K562 (cell line): Measurements from ENCODE around the gene CITED2. TPM values are rescaled to one million over a fixed set of nuclear protein-coding genes. Genes with fewer than 3 reads are reported as not detected.
A peak's percentile ranks its signal among the peaks of the same experiment; 100 is the strongest.

Experiments
- ATAC-seq: fragments of 200-7000 bp; cut with Tn5 transposase; 3 replicates; pipeline ENCODE4 v1.9.1; 2020; ENCODE audit warnings: moderate library complexity
- BruUV-seq: library from RNA; stranded (reverse); fragments of 400-500 nt; replicated peaks from 2 replicates; lab custom pipeline; 2021; lab: Mats Ljungman, UMichigan
- CTCF ChIA-PET: fragments of 300-600 bp; formaldehyde crosslinking; extraction: SDS; loops from one replicate; lab custom pipeline; 2021; ENCODE audit warnings: low intra/inter-chr PET ratio; lab: Yijun Ruan, JAX
- POLR2A ChIA-PET: fragments of 300-600, 350-650 bp; sonication (Branson Sonifier 250); formaldehyde crosslinking; extraction: SDS; loops from one replicate; lab custom pipeline; 2021; ENCODE audit warnings: antibody characterized with exemption, inconsistent platforms; lab: Yijun Ruan, JAX
- DNase-seq, 4 experiments: peaks; one replicate each; pipeline versions ENCODE4 v3.0.0 to v3.0.0-alpha.2; 2011 to 2018; ENCODE audit warnings: low spot score in 3 of 4, mixed read lengths in 3 of 4; ENCODE audit errors: extremely low read depth in 1 of 4
- FAIRE-seq: peaks from 2 replicates; lab custom pipeline; 2011; peaks lifted over from hg19 to GRCh38; lab: Jason Lieb, UNC
- H2AFZ ChIP-seq: 2 replicates; pipeline ENCODE4 v1.6.0; 2011; ENCODE audit warnings: low read depth, low read length, control low read depth, inconsistent platforms
- H3K27ac ChIP-seq: fragments of 200-600 bp; 3 replicates; pipeline ENCODE4 v1.8.0; 2011; ENCODE audit warnings: low read depth, mild to moderate bottlenecking, control low read depth, inconsistent platforms, low read length, moderate library complexity, mixed read lengths; ENCODE audit errors: extremely low read depth
- H3K27me3 ChIP-seq, 2 experiments: fragments of 300-600 bp in 1 of 2; 2 replicates in 1 of 2; 3 replicates in 1 of 2; pipeline versions ENCODE4 v1.6.0 to v1.8.0; 2011; ENCODE audit warnings: inconsistent platforms in 2 of 2, low read length in 2 of 2, mild to moderate bottlenecking in 1 of 2, mixed read lengths in 1 of 2, moderate library complexity in 1 of 2; ENCODE audit not compliant: control insufficient read depth in 2 of 2, insufficient read depth in 2 of 2
- H3K36me3 ChIP-seq: fragments of 300-600 bp; 3 replicates; pipeline ENCODE4 v1.8.0; 2011; ENCODE audit warnings: mild to moderate bottlenecking, low read length, inconsistent platforms; ENCODE audit not compliant: control insufficient read depth, insufficient read depth
- H3K4me1 ChIP-seq, 2 experiments: fragments of 200-600 bp in 1 of 2; replicated peaks in 1 of 2; 2 replicates in 1 of 2; 3 replicates in 1 of 2; pipeline versions ENCODE4 v1.5.1 to v1.8.0; 2011; ENCODE audit warnings: inconsistent platforms in 2 of 2, low read length in 2 of 2, mild to moderate bottlenecking in 1 of 2, mixed read lengths in 1 of 2, moderate library complexity in 1 of 2; ENCODE audit not compliant: control insufficient read depth in 2 of 2, insufficient read depth in 2 of 2
- H3K4me2 ChIP-seq: 2 replicates; pipeline ENCODE4 v1.6.1; 2011; ENCODE audit warnings: low read length, control low read depth, inconsistent platforms, mixed read lengths; ENCODE audit not compliant: insufficient read depth
- H3K4me3 ChIP-seq: fragments of 200-600 bp; sonication (generic), shearing (Covaris generic); 2 replicates; pipeline ENCODE4 v1.5.1; 2016; ENCODE audit warnings: control low read depth, inconsistent platforms
- H3K79me2 ChIP-seq: fragments of 200-600 bp; 3 replicates; pipeline ENCODE4 v1.8.0; 2011; ENCODE audit warnings: low read length, inconsistent platforms; ENCODE audit not compliant: control insufficient read depth, insufficient read depth
- H3K9ac ChIP-seq, 2 experiments: 2 replicates each; pipeline versions ENCODE4 v1.6.0 to v1.6.1; 2011; ENCODE audit warnings: low read depth in 2 of 2, low read length in 2 of 2, control low read depth in 1 of 2, inconsistent platforms in 1 of 2, mild to moderate bottlenecking in 1 of 2, mixed read lengths in 1 of 2; ENCODE audit not compliant: insufficient read depth in 1 of 2
- H3K9me1 ChIP-seq: one replicate; pipeline ENCODE4 v1.6.0; 2011; ENCODE audit warnings: inconsistent platforms, mild to moderate bottlenecking, low read length, moderate library complexity; ENCODE audit not compliant: control insufficient read depth, insufficient read depth
- H3K9me3 ChIP-seq: replicated peaks from 2 replicates; pipeline ENCODE4 v1.5.1; 2011; ENCODE audit warnings: low read depth, low read length, inconsistent platforms; ENCODE audit not compliant: control insufficient read depth, insufficient read depth
- H4K20me1 ChIP-seq: replicated peaks from 2 replicates; pipeline ENCODE4 v1.6.1; 2011; ENCODE audit warnings: low read length, inconsistent platforms, mixed read lengths; ENCODE audit not compliant: control insufficient read depth, insufficient read depth
- BRD4 ChIP-seq: fragments of 200-600 bp; sonication (generic); IDR thresholded peaks from 2 replicates; pipeline ENCODE4 v1.6.1; 2017; ENCODE audit warnings: inconsistent platforms
- KDM5B ChIP-seq: fragments of 200-600 bp; sonication (generic); IDR thresholded peaks from 2 replicates; pipeline ENCODE4 v1.6.1; 2012; ENCODE audit warnings: low read depth, mild to moderate bottlenecking, moderate library complexity, low read length, control low read depth, inconsistent platforms; ENCODE audit not compliant: insufficient replicate concordance
- MCM2 ChIP-seq: fragments of 450-650 bp; IDR thresholded peaks from 2 replicates; pipeline ENCODE4 v1.6.1; 2017; ENCODE audit warnings: low read depth, mild to moderate bottlenecking
- MYNN ChIP-seq, 2 experiments: sonication (generic); formaldehyde crosslinking in 1 of 2; IDR thresholded peaks; 2 replicates each; pipeline versions ENCODE4 v1.5.0 to v1.6.1; 2016 to 2020; ENCODE audit warnings: antibody characterized with exemption in 1 of 2, missing genetic modification reagents in 1 of 2
- NCOA6 ChIP-seq: fragments of 450-650 bp; IDR thresholded peaks from 2 replicates; pipeline ENCODE4 v1.6.1; 2017; ENCODE audit warnings: mild to moderate bottlenecking
- OTX1 ChIP-seq: fragments of 450-650 bp; formaldehyde crosslinking; IDR thresholded peaks from 2 replicates; pipeline ENCODE4 v1.4.0; 2022; ENCODE audit warnings: mild to moderate bottlenecking
- RAD21 ChIP-seq, 2 experiments: fragments of 250-450 bp in 1 of 2; fragments of 450-650 bp in 1 of 2; sonication (Bioruptor Pico) in 1 of 2; formaldehyde crosslinking in 1 of 2; IDR thresholded peaks in 1 of 2; conservative IDR thresholded peaks in 1 of 2; 2 replicates each; pipeline versions ENCODE4 v1.4.0 to v1.8.0; 2020 to 2022; ENCODE audit warnings: mild to moderate bottlenecking in 2 of 2, moderate library complexity in 1 of 2
- SRSF1 ChIP-seq: fragments of 200-400 bp; formaldehyde crosslinking; IDR thresholded peaks from 2 replicates; pipeline ENCODE4 v1.6.1; 2017; ENCODE audit warnings: mild to moderate bottlenecking, low read depth, low read length, moderate library complexity
- WGBS: fragments of 100-300 bp; shearing (Covaris generic); methylation state at CpG from one replicate; pipeline ENCODE4 v1.1.6; 2016; ENCODE audit warnings: low coverage, mixed read lengths; ENCODE audit not compliant: insufficient coverage; ENCODE audit errors: missing lambda C conversion rate; 5-methylcytosine and 5-hydroxymethylcytosine counted together
- in situ Hi-C: fragments of 300-500 bp; cut with MboI; formaldehyde crosslinking; loops from 4 replicates; pipeline ENCODE4 v1.15.0; 2018; ENCODE audit warnings: inconsistent platforms, mixed read lengths
- intact Hi-C: fragments of 100-400 bp; cut with micrococcal nuclease; formaldehyde crosslinking; loops from 2 replicates; pipeline ENCODE4 v1.14.2; 2022
- polyA plus RNA-seq, 8 experiments: library from polyadenylated mRNA; depleted of rRNA in 4 of 8; stranded (reverse) in 5 of 8; unstranded in 3 of 8; fragments of >200 nt; fragmentation: Nextera tagmentation in 2 of 8; fragmentation: Illumina TruSeq in 1 of 8; extraction: Ambion mirVana in 2 of 8; extraction: Trizol in 1 of 8; gene quantifications; 2 replicates each; pipeline versions ENCODE4 v1.2.1 to v1.2.3, GENCODE V29; 2011 to 2014; ENCODE audit warnings: inconsistent platforms in 1 of 8, missing spikeins in 1 of 8
- total RNA-seq, 7 experiments: library from RNA; depleted of rRNA in 6 of 7; stranded (reverse); fragments of >200 nt in 6 of 7; fragmentation: Illumina TruSeq in 2 of 7; extraction: Trizol in 2 of 7; gene quantifications; 2 replicates each; pipeline versions ENCODE4 v1.2.1 to v1.2.3, GENCODE V29; 2011 to 2021; ENCODE audit warnings: low replicate concordance in 1 of 7
- TF ChIP-seq, protein P1 (sequence below): fragments of 200-800 bp; sonication (Bioruptor generic); IDR thresholded peaks from 2 replicates; pipeline ENCODE4 v1.6.1; 2017; ENCODE audit warnings: missing genetic modification characterization, missing compliant biosample characterization
- TF ChIP-seq, protein P2 (sequence below), 2 experiments: fragments of 450-650 bp; formaldehyde crosslinking in 1 of 2; IDR thresholded peaks; 2 replicates each; pipeline versions ENCODE4 v1.4.0 to v1.6.1; 2014 to 2020; ENCODE audit warnings: mild to moderate bottlenecking in 2 of 2, borderline replicate concordance in 1 of 2, low read depth in 1 of 2

The CITED2 gene
- total and polyA plus RNA-seq, 9 of the 15 experiments (the other 6 are each of a cell fraction or from before 2014, with no cell fraction given): 0.21 to 86.1 (median 17.5) TPM

DNA sequence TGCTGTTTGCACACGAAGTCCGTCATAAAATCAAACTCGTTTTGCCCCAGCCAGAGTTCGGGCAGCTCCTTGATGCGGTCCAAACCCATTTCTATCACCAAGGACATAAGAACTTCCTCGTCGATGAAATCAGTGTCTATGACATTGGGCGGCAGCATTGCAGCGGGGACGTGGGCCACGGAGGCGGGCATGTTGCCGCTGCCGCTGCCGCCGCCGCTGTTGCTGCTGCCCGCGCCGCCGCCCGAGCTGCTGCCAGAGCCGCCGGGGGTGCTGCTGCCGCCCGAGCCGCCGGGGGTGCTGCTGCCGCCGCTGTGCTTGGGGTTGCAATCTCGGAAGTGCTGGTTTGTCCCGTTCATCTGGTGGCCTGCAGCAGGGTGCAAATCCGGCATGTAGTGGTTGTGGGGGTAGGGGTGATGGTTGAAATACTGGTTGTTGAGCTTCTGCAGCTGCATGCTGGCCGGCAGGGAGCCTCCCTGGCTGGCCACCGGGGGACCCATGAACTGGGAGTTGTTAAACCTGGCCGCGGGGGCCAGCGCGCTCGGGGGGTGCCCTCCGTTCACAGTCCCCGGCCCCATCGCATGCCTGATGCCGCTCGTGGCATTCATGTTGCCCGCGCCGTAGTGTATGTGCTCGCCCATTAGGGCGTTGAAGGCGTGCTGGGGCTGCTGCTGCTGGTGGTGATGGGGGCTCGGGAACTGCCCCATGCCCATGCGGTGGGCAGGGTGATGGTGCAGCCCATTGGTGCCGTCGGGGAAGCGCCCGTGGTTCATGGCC, 1.1 kb downstream of the CITED2 start:
- no TSS peak for BruUV-seq
- intact Hi-C loops: loop anchor here (5.0 to 10.0 kb wide), 4 partner anchors 214 to 509 kb away; no protein-coding TSS in a partner anchor
- ATAC-seq (peak; percentile 12), DNase-seq (peak; percentile 35 to 70 (median 46)), FAIRE-seq (no peak)
- CTCF ChIA-PET: interaction anchor here (0.7 to 1.5 kb wide), 4 partner anchors 447 to 1068 kb away, joined by 3 to 5 read pairs (median 4); no protein-coding TSS in a partner anchor
- in situ Hi-C loops: loop anchor here (10.0 kb wide), 1 partner anchor 141 kb away; no protein-coding TSS in a partner anchor
- peak overlapping the region; percentile 96; the same call in 1 of the 2 replicates for H2AFZ ChIP-seq
- WGBS: under 1% methylated on average over 46 of the region's 57 CpGs
- POLR2A ChIA-PET: interaction anchor here (0.5 to 4.3 kb wide), 77 partner anchors 8 to 774 kb away, joined by 3 to 41 read pairs (median 4); no protein-coding TSS in a partner anchor
- H3K9ac ChIP-seq: peak overlapping the region; percentile 94
- no peaks in the 10 kb centered on the region for H3K9me1 ChIP-seq
- peak overlapping the region; percentile 98 for H3K4me2 ChIP-seq
- H3K27me3 ChIP-seq: no peaks in the 10 kb centered on the region
- H3K4me3 ChIP-seq: peak overlapping the region; percentile 83
- H3K9me3 ChIP-seq: no peaks in the 10 kb centered on the region
- H3K27ac ChIP-seq: peak overlapping the region; percentile 97
- peaks cover 42% of the 10 kb centered on the region for H3K79me2 ChIP-seq
- peaks cover 21% of the 10 kb centered on the region for H4K20me1 ChIP-seq
- H3K4me1 ChIP-seq: peaks cover 35 to 39% of the 10 kb centered on the region in 2 experiments
- H3K36me3 ChIP-seq: peaks cover 26% of the 10 kb centered on the region
- TF ChIP-seq SRSF1 (no peak), RAD21 (CRISPR knock-in tag; conservative IDR thresholded peaks at IDR 0.05 in 1 of 2, IDR thresholded peaks at IDR 0.05 in 1 of 2) (peak; percentile 79 to 86), KDM5B (peak; percentile 41), MCM2 (no peak), OTX1 (0 out of 2 replicates have a peak, but pooled peaks have one; percentile 10), BRD4 (0 out of 2 replicates have a peak, but pooled peaks have one; percentile 60), MYNN (IDR thresholded peaks at IDR 0.05) (peak; percentile 30), MYNN (CRISPR knock-in tag; IDR thresholded peaks at IDR 0.05) (no peak), NCOA6 (peak; percentile 53)
- TF ChIP-seq, protein P1, sequence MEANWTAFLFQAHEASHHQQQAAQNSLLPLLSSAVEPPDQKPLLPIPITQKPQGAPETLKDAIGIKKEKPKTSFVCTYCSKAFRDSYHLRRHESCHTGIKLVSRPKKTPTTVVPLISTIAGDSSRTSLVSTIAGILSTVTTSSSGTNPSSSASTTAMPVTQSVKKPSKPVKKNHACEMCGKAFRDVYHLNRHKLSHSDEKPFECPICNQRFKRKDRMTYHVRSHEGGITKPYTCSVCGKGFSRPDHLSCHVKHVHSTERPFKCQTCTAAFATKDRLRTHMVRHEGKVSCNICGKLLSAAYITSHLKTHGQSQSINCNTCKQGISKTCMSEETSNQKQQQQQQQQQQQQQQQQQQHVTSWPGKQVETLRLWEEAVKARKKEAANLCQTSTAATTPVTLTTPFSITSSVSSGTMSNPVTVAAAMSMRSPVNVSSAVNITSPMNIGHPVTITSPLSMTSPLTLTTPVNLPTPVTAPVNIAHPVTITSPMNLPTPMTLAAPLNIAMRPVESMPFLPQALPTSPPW (CRISPR knock-in tag): no peak
- TF ChIP-seq, protein P2, sequence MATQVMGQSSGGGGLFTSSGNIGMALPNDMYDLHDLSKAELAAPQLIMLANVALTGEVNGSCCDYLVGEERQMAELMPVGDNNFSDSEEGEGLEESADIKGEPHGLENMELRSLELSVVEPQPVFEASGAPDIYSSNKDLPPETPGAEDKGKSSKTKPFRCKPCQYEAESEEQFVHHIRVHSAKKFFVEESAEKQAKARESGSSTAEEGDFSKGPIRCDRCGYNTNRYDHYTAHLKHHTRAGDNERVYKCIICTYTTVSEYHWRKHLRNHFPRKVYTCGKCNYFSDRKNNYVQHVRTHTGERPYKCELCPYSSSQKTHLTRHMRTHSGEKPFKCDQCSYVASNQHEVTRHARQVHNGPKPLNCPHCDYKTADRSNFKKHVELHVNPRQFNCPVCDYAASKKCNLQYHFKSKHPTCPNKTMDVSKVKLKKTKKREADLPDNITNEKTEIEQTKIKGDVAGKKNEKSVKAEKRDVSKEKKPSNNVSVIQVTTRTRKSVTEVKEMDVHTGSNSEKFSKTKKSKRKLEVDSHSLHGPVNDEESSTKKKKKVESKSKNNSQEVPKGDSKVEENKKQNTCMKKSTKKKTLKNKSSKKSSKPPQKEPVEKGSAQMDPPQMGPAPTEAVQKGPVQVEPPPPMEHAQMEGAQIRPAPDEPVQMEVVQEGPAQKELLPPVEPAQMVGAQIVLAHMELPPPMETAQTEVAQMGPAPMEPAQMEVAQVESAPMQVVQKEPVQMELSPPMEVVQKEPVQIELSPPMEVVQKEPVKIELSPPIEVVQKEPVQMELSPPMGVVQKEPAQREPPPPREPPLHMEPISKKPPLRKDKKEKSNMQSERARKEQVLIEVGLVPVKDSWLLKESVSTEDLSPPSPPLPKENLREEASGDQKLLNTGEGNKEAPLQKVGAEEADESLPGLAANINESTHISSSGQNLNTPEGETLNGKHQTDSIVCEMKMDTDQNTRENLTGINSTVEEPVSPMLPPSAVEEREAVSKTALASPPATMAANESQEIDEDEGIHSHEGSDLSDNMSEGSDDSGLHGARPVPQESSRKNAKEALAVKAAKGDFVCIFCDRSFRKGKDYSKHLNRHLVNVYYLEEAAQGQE (IDR thresholded peaks at IDR 0.05; ENCODE audit: borderline replicate concordance): peak; percentile 70
- TF ChIP-seq, protein P2 (CRISPR knock-in tag; IDR thresholded peaks at IDR 0.05; ENCODE audit: low read depth): no peak
